Measurements from ENCODE around the gene SLC30A1. TPM values are rescaled to one million over a fixed set of nuclear protein-coding genes. Genes with fewer than 3 reads are reported as not detected.

The SLC30A1 gene
- total and polyA plus RNA-seq, 4 donors: 6.1 to 24.4 (median 12.4) TPM

GRCh38 chr1:211604548-211604947, 25.6 kb upstream of the SLC30A1 start:
- DNase-seq: no peak
- Histone ChIP-seq H3K27ac (ENCODE audit: low read depth in 1 of 2, low read length in 2 of 2) (no peak overlapping the region), H3K9me3 (ENCODE audit: control insufficient read depth, low read length) (no peaks in the 10 kb centered on the region), H3K27me3 (ENCODE audit: control insufficient read depth in 1 of 2, insufficient read depth in 2 of 2, low read length in 1 of 2) (no peaks in the 10 kb centered on the region), H3K36me3 (ENCODE audit: control insufficient read depth in 1 of 2, insufficient read depth in 2 of 2, low read length in 1 of 2) (no peaks in the 10 kb centered on the region), H3K4me1 (ENCODE audit: control insufficient read depth in 1 of 2, insufficient read depth in 2 of 2, low read length in 2 of 2) (no peaks in the 10 kb centered on the region), H3K4me3 (ENCODE audit: low read length in 2 of 2) (no peak overlapping the region)
- WGBS, 2 donors: 81 to 86% methylated on average over 2 of the region's 2 CpGs
- ATAC-seq (ENCODE audit: low FRiP score): no peak
- intact Hi-C loops (cut with DNase I): no loop called here

GRCh38 chr1:211603713-211604112, 24.8 kb upstream of the SLC30A1 start:
- no peaks in the 10 kb centered on the region for H3K36me3 ChIP-seq (ENCODE audit: control insufficient read depth in 1 of 2, insufficient read depth in 2 of 2, low read length in 1 of 2)
- H3K9me3 ChIP-seq (ENCODE audit: control insufficient read depth, low read length): no peaks in the 10 kb centered on the region
- ATAC-seq (ENCODE audit: low FRiP score) (no peak), DNase-seq (no peak)
- no peaks in the 10 kb centered on the region for H3K4me1 ChIP-seq (ENCODE audit: control insufficient read depth in 1 of 2, insufficient read depth in 2 of 2, low read length in 2 of 2)
- no peak overlapping the region for H3K27ac ChIP-seq (ENCODE audit: low read depth in 1 of 2, low read length in 2 of 2)
- intact Hi-C loops (cut with DNase I): no loop called here
- H3K27me3 ChIP-seq (ENCODE audit: control insufficient read depth in 1 of 2, insufficient read depth in 2 of 2, low read length in 1 of 2): no peaks in the 10 kb centered on the region
- no peak overlapping the region for H3K4me3 ChIP-seq (ENCODE audit: low read length in 2 of 2)
- WGBS, 2 donors: 97 to 100% methylated on average over 1 of the region's 1 CpG

- ATAC-seq (ENCODE audit: low FRiP score): no peak
- 94 to 96% methylated on average over 3 of the region's 3 CpGs for WGBS, 2 donors
- no peaks in the 10 kb centered on the region for H3K4me1 ChIP-seq (ENCODE audit: control insufficient read depth in 1 of 2, insufficient read depth in 2 of 2, low read length in 2 of 2)
Observed at GRCh38 chr1:211603191-211603701, 24.3 kb upstream of the SLC30A1 start.

GRCh38 chr1:211601982-211602670, 23.2 kb upstream of the SLC30A1 start:
- H3K36me3 ChIP-seq (ENCODE audit: control insufficient read depth in 1 of 2, insufficient read depth in 2 of 2, low read length in 1 of 2): no peaks in the 10 kb centered on the region
- WGBS, 2 donors: 73% methylated on average over 7 of the region's 7 CpGs
- no peak overlapping the region for H3K27ac ChIP-seq (ENCODE audit: low read depth in 1 of 2, low read length in 2 of 2)
- no peak for DNase-seq
- no peak overlapping the region for H3K4me3 ChIP-seq (ENCODE audit: low read length in 2 of 2)
- intact Hi-C loops (cut with DNase I): no loop called here
- H3K4me1 ChIP-seq (ENCODE audit: control insufficient read depth in 1 of 2, insufficient read depth in 2 of 2, low read length in 2 of 2): no peaks in the 10 kb centered on the region
- H3K27me3 ChIP-seq (ENCODE audit: control insufficient read depth in 1 of 2, insufficient read depth in 2 of 2, low read length in 1 of 2): no peaks in the 10 kb centered on the region
- H3K9me3 ChIP-seq (ENCODE audit: control insufficient read depth, low read length): no peaks in the 10 kb centered on the region
- no peak for ATAC-seq (ENCODE audit: low FRiP score)

More at GRCh38 chr1:211603191-211603701, 24.3 kb upstream of the SLC30A1 start:
- no peak overlapping the region for H3K4me3 ChIP-seq (ENCODE audit: low read length in 2 of 2)
- no peaks in the 10 kb centered on the region for H3K9me3 ChIP-seq (ENCODE audit: control insufficient read depth, low read length)
- H3K27ac ChIP-seq (ENCODE audit: low read depth in 1 of 2, low read length in 2 of 2): no peak overlapping the region
- DNase-seq: no peak
- no peaks in the 10 kb centered on the region for H3K36me3 ChIP-seq (ENCODE audit: control insufficient read depth in 1 of 2, insufficient read depth in 2 of 2, low read length in 1 of 2)
- intact Hi-C loops (cut with DNase I): no loop called here
- H3K27me3 ChIP-seq (ENCODE audit: control insufficient read depth in 1 of 2, insufficient read depth in 2 of 2, low read length in 1 of 2): no peaks in the 10 kb centered on the region

GRCh38 chr1:211601159-211601558, 22.2 kb upstream of the SLC30A1 start:
- Histone ChIP-seq H3K27ac (ENCODE audit: low read depth in 1 of 2, low read length in 2 of 2) (no peak overlapping the region), H3K4me3 (ENCODE audit: low read length in 2 of 2) (no peak overlapping the region), H3K36me3 (ENCODE audit: control insufficient read depth in 1 of 2, insufficient read depth in 2 of 2, low read length in 1 of 2) (no peaks in the 10 kb centered on the region), H3K27me3 (ENCODE audit: control insufficient read depth in 1 of 2, insufficient read depth in 2 of 2, low read length in 1 of 2) (no peaks in the 10 kb centered on the region), H3K9me3 (ENCODE audit: control insufficient read depth, low read length) (no peaks in the 10 kb centered on the region), H3K4me1 (ENCODE audit: control insufficient read depth in 1 of 2, insufficient read depth in 2 of 2, low read length in 2 of 2) (no peaks in the 10 kb centered on the region)
- DNase-seq (no peak), ATAC-seq (ENCODE audit: low FRiP score) (no peak)
- 66 to 69% methylated on average over 3 of the region's 3 CpGs for WGBS, 2 donors
- intact Hi-C loops (cut with DNase I): no loop called here

- DNase-seq (no peak), ATAC-seq (ENCODE audit: low FRiP score) (no peak)
- Histone ChIP-seq H3K27ac (ENCODE audit: low read depth in 1 of 2, low read length in 2 of 2) (no peak overlapping the region), H3K36me3 (ENCODE audit: control insufficient read depth in 1 of 2, insufficient read depth in 2 of 2, low read length in 1 of 2) (no peaks in the 10 kb centered on the region), H3K9me3 (ENCODE audit: control insufficient read depth, low read length) (no peaks in the 10 kb centered on the region), H3K4me3 (ENCODE audit: low read length in 2 of 2) (no peak overlapping the region), H3K4me1 (ENCODE audit: control insufficient read depth in 1 of 2, insufficient read depth in 2 of 2, low read length in 2 of 2) (no peaks in the 10 kb centered on the region), H3K27me3 (ENCODE audit: control insufficient read depth in 1 of 2, insufficient read depth in 2 of 2, low read length in 1 of 2) (no peaks in the 10 kb centered on the region)
- intact Hi-C loops (cut with DNase I): no loop called here
Observed at GRCh38 chr1:211599250-211599649, 20.3 kb upstream of the SLC30A1 start.

- Histone ChIP-seq H3K4me1 (ENCODE audit: control insufficient read depth in 1 of 2, insufficient read depth in 2 of 2, low read length in 2 of 2) (no peaks in the 10 kb centered on the region), H3K9me3 (ENCODE audit: control insufficient read depth, low read length) (no peaks in the 10 kb centered on the region), H3K27ac (ENCODE audit: low read depth in 1 of 2, low read length in 2 of 2) (no peak overlapping the region), H3K36me3 (ENCODE audit: control insufficient read depth in 1 of 2, insufficient read depth in 2 of 2, low read length in 1 of 2) (no peaks in the 10 kb centered on the region), H3K27me3 (ENCODE audit: control insufficient read depth in 1 of 2, insufficient read depth in 2 of 2, low read length in 1 of 2) (no peaks in the 10 kb centered on the region), H3K4me3 (ENCODE audit: low read length in 2 of 2) (no peak overlapping the region)
- DNase-seq: no peak
- no peak for ATAC-seq (ENCODE audit: low FRiP score)
- intact Hi-C loops (cut with DNase I): no loop called here
- WGBS, 2 donors: 86 to 90% methylated on average over 4 of the region's 4 CpGs
Observed at GRCh38 chr1:211598514-211598913, 19.6 kb upstream of the SLC30A1 start.

- no peak for ATAC-seq (ENCODE audit: low FRiP score)
- intact Hi-C loops (cut with DNase I): no loop called here
Observed at GRCh38 chr1:211596418-211597181, 17.6 kb upstream of the SLC30A1 start.

GRCh38 chr1:211595419-211595818, 16.5 kb upstream of the SLC30A1 start:
- H3K4me1 ChIP-seq (ENCODE audit: control insufficient read depth in 1 of 2, insufficient read depth in 2 of 2, low read length in 2 of 2): no peaks in the 10 kb centered on the region
- no peaks in the 10 kb centered on the region for H3K36me3 ChIP-seq (ENCODE audit: control insufficient read depth in 1 of 2, insufficient read depth in 2 of 2, low read length in 1 of 2)
- no peak overlapping the region for H3K4me3 ChIP-seq (ENCODE audit: low read length in 2 of 2)
- H3K27me3 ChIP-seq (ENCODE audit: control insufficient read depth in 1 of 2, insufficient read depth in 2 of 2, low read length in 1 of 2): no peaks in the 10 kb centered on the region
- DNase-seq (no peak), ATAC-seq (ENCODE audit: low FRiP score) (no peak)
- no peak overlapping the region for H3K27ac ChIP-seq (ENCODE audit: low read depth in 1 of 2, low read length in 2 of 2)
- intact Hi-C loops (cut with DNase I): no loop called here
- H3K9me3 ChIP-seq (ENCODE audit: control insufficient read depth, low read length): no peaks in the 10 kb centered on the region

More at GRCh38 chr1:211596418-211597181, 17.6 kb upstream of the SLC30A1 start:
- WGBS, 2 donors: 76 to 79% methylated on average over 5 to 6 of the region's 6 CpGs
- no peak overlapping the region for H3K27ac ChIP-seq (ENCODE audit: low read depth in 1 of 2, low read length in 2 of 2)
- H3K4me3 ChIP-seq (ENCODE audit: low read length in 2 of 2): no peak overlapping the region
- H3K9me3 ChIP-seq (ENCODE audit: control insufficient read depth, low read length): no peaks in the 10 kb centered on the region
- no peaks in the 10 kb centered on the region for H3K36me3 ChIP-seq (ENCODE audit: control insufficient read depth in 1 of 2, insufficient read depth in 2 of 2, low read length in 1 of 2)
- H3K27me3 ChIP-seq (ENCODE audit: control insufficient read depth in 1 of 2, insufficient read depth in 2 of 2, low read length in 1 of 2): no peaks in the 10 kb centered on the region
- DNase-seq: no peak
- no peaks in the 10 kb centered on the region for H3K4me1 ChIP-seq (ENCODE audit: control insufficient read depth in 1 of 2, insufficient read depth in 2 of 2, low read length in 2 of 2)
